ENCODE measurements around the gene NDUFAF3.

GRCh38 chr3:48999085-48999858 lies 22.6 kb upstream of the NDUFAF3 start:
- TF ChIP-seq POLR2AphosphoS5 (IDR thresholded peaks at IDR 0.05) (no peak), POLR2A (IDR thresholded peaks at IDR 0.05; ENCODE audit: low read depth) (no peak)
